ENCODE data around the gene HDAC5.
"Not testable (repeated sequence)": the region's sequence is repeated elsewhere in the genome, so short reads cannot be mapped to it uniquely, and the experiment has no call there.

The HDAC5 gene

GRCh38 chr17:44110823-44111633 is 12.4 kb downstream of the HDAC5 start:
- peak; percentile 93 for DNase-seq (ENCODE audit: low spot score)

- DNase-seq (ENCODE audit: low spot score): no peak
These were observed 13.3 kb downstream of the HDAC5 start for GRCh38 chr17:44110011-44110686.

DNA sequence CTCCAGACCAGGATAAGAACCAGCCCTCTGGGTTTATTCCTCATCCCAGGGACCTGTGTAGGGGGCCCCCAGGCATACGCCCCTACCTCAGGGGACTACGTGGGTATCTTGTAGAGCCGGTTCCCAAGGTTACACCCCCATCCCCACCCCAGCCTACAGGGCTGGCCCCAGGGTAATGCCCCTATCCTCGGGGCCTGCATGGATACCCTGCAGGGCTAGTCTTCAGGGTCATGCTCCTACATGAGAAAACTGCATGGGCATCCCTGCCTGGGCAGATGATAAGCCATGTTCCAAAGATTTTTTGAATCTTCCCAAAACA is 14.2 kb downstream of the HDAC5 start:
- DNase-seq (ENCODE audit: low spot score): no peak

- peak; percentile 96 for DNase-seq (ENCODE audit: low spot score)
These were observed 14.8 kb downstream of the HDAC5 start for GRCh38 chr17:44108440-44109311.

- DNase-seq (ENCODE audit: low spot score): no peak
These were observed 16.6 kb downstream of the HDAC5 start for GRCh38 chr17:44106801-44107200.

GRCh38 chr17:44105941-44106340 is 17.5 kb downstream of the HDAC5 start:
- DNase-seq (ENCODE audit: low spot score): no peak

GRCh38 chr17:44105483-44105882 is 18.0 kb downstream of the HDAC5 start:
- DNase-seq (ENCODE audit: low spot score): no peak

DNA sequence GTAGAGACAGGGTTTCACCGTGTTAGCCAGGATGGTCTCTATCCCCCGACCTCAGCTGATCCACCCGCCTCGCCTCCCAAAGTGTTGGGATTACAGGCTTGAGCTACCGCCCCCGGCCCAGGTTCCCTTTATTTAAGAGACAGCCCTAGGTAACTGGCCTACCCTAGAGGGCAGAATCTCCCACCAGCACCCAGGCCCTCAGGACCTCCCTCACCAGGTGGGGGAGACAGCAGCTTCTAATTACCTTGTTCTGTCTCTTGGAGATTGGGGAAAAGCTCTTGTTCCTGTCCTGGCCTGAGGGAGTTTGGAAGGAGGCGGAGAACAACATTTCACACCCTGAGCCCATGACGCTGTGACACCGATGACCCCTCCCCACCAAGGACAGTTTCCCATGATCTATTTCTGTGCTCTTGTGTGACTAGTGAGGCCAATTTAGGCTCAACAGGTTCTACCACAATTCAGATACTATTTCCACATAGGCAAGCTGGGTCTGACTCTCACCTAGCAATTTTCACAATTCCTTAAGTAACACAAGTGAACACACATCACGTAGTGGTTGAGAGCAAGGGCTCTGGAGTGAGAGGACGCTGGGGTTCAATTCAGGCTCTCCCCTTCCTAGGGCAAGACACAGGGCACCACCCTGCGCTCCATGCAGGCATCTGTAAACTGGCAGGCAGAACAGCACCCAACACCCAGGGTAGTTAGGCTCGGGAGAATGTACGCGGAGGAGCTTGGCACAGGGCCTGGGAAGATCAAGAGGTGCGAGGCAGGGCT is 20.4 kb downstream of the HDAC5 start:
- no peak for DNase-seq (ENCODE audit: low spot score)

- not testable (repeated sequence) for DNase-seq (ENCODE audit: low spot score)
These were observed 21.6 kb downstream of the HDAC5 start for GRCh38 chr17:44101858-44102257.

DNA sequence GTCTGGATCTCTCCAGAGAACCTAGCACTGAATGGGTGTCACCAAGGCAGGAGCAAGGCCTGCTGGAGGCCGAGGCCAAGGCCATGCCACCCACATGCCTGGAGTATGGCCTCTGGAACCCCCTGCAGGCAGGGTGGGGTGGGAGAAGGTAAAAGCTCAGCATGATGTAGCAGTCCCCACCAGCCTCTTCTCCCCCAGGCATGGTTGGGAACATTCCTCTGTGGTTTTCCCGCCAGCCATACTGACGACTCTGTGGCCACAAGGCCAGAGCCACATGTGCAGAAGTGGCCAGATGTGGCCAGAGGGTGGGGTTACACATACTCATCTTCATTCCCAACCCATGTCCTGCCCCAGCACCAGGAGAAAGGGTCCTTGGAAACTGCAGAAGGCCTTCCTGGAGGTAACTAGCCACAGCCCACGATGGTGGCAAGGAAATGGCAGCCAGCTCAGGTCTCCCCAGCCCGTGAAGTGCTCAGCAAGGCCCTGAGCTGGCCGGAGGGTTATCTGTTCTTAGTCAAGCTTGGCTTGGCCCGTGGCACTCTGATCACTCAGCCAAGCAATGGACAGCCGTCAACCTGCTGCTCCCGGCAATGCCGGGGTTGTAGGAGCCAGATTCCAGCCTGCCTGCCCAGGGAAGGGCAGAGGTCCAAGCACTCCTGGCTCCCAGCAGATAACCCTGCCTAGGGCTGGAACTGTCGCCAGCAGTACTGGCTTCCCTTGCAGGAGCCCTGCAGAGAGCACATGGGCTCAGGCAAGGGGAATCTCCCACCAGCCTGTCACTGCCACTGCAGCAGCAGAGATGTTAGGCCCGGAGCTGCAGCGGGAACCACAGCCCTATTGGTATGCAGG is 26.1 kb downstream of the HDAC5 start:
- peak; percentile 76 for DNase-seq (ENCODE audit: low spot score)

- peak; percentile 83 for DNase-seq (ENCODE audit: low spot score)
These were observed 27.6 kb downstream of the HDAC5 start for GRCh38 chr17:44095647-44096496.

DNA sequence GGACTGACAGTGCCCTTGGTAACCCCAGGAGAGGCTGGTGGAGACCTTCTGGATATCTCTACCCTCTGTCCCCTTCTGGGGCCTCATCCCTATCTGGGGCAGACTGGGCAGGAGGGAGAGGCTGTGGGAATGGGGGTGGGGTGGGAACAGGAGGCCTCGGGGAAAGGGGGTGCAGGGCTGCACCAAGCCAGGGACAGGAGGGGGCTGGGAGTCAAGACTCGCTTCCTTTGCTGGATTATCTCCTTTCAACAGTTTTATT is 28.1 kb downstream of the HDAC5 start:
- DNase-seq (ENCODE audit: low spot score): no peak

DNA sequence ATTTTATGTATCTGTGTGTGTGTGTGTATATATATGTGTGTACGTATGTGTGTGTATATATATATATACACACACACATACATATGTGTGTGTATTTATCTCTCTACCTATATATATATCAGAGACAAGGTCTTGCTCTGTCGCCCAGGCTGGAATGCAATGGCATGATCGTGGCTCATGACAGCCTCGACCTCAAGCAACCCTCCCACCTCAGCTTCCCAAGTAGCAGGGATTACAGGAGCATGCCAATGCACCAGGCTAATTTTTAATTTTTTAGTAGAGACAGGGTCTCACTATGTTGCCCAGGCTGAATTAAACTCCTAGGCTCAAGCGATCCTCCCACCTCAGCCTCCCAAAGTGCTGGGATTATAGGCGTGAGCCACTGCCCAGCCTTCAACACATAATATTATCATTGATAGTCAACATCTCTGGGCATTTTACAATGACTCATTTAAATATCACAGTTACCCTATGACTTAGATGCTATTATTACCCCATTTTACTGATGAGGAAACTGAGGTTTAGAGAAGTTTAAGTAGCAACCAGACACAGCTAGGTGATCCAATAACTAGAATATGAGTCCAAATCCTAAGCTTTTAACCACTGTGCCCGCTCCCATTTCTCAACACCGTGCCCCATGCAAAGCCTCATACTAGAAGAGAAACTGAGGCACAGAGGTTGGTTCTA is 28.6 kb downstream of the HDAC5 start:
- no peak for DNase-seq (ENCODE audit: low spot score)

DNA sequence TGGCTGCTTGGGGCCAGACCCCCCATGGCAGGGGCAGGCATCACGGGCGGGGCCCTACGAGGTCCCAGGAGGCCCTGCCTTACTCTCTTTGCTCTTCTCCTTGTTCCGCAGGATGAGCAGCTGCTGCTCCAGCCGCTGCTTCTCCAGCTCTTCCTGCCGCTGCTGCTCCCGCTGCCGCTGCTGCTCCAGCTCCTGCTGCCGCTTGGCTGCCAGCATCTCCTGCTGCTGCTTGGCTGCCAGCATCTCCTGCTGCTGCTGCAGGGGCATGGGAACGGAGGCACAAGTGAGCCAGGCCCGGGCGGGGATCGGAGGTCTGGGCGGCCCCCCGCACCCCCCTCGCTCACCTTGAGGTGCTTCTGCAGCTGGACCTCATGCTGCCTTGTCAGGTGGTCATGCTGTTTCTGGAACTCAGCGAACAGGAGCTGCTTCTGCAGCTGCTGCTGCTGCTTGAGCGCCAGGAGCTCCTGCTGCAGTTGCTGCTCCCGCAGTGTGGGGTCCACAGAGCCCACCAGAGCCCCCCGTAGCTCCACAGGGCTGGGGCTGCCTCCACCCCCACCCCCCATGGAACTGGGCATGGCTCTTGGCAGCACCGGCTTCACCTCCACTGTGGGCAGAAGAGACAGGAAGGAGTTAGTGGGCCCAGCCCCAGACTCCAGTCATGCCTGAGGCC is 30.1 kb downstream of the HDAC5 start:
- no peak for DNase-seq (ENCODE audit: low spot score)

DNA sequence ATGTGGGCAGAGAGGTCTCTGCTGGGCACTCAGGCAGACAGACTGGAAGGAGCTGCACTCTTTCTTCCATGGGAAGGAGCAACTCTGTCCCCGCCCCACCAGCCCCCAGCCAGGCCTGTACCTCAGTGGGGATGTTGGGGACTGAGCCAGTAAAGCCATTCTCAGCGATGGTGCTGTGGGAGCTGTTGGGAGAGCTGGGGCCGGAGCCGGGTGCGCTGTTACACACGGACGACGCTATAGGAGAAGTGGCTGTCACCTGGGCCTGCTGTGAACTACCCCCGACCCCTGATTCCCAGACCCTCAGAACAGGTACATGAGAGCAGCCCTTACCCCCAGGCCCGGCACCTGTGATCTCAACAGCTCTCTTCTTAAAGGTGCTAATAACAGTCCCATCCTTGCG is 31.4 kb downstream of the HDAC5 start:
- DNase-seq (ENCODE audit: low spot score): no peak

- DNase-seq (ENCODE audit: low spot score): no peak
These were observed 32.0 kb downstream of the HDAC5 start for GRCh38 chr17:44091200-44091997.

DNA sequence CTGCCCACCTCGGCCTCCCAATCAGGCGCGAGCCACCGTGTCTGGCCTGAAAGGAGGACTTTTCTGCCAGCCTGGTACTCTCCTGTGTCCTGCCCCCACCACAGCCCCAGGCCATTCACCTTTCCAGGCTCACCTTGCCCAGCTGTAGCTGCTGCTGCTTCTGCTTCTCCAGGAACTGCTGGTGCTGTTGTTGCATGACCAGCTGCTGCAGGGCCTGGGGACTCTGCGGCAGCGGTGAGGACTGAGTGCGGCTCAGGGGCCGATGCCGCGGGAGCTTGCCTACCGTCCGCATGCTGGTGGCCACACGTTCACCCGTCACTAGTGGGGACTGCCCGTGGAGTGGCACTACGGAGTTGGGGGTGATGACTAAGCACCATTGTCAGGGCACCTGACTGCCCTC is 35.2 kb downstream of the HDAC5 start:
- DNase-seq (ENCODE audit: low spot score): no peak

- DNase-seq (ENCODE audit: low spot score): no peak
These were observed 36.1 kb downstream of the HDAC5 start for GRCh38 chr17:44087319-44087718.

All from AG08395 (cell line).